ENCODE measurements around the gene TIMP3. TPM values are rescaled to one million over a fixed set of nuclear protein-coding genes. Genes with fewer than 3 reads are reported as not detected.

TIMP3 gene
- polyA plus RNA-seq (0.48 and 0.72 TPM in 2 replicates), polyA minus RNA-seq (0.46 and 0.73 TPM in 2 replicates)

DNA sequence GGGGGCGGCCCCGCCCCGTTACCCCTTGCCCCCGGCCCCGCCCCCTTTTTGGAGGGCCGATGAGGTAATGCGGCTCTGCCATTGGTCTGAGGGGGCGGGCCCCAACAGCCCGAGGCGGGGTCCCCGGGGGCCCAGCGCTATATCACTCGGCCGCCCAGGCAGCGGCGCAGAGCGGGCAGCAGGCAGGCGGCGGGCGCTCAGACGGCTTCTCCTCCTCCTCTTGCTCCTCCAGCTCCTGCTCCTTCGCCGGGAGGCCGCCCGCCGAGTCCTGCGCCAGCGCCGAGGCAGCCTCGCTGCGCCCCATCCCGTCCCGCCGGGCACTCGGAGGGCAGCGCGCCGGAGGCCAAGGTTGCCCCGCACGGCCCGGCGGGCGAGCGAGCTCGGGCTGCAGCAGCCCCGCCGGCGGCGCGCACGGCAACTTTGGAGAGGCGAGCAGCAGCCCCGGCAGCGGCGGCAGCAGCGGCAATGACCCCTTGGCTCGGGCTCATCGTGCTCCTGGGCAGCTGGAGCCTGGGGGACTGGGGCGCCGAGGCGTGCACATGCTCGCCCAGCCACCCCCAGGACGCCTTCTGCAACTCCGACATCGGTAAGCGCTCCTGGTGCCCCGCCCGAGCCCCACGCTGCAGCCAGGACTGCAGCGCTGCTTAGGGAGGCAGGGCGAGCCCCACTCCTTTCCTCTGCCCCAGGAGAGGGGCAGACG lies at the start of gene TIMP3:
Gene TIMP3 (plus strand): TSS at position 169 of the 700 bp plus-strand sequence. CDS start 297 bp downstream, at position 466.
- TF ChIP-seq CTCF (IDR thresholded peaks at IDR 0.05; ENCODE audit: poor library complexity, severe bottlenecking) (no peak), SMC3 (conservative IDR thresholded peaks at IDR 0.05; ENCODE audit: poor library complexity) (peak; percentile 25), MXI1 (conservative IDR thresholded peaks at IDR 0.05; ENCODE audit: poor library complexity, severe bottlenecking) (no peak), REST (IDR thresholded peaks at IDR 0.05; ENCODE audit: borderline replicate concordance) (no peak)
- Histone ChIP-seq H3K27me3 (ENCODE audit: insufficient read depth, low read depth, low read length) (peaks cover 37% of the 10 kb centered on the region), H3F3A (ENCODE audit: insufficient read depth, low read length, poor library complexity, severe bottlenecking) (no peaks in the 10 kb centered on the region), H3K9ac (ENCODE audit: low read length) (peak within 1 kb of the TSS; percentile 29), H3K9me3 (ENCODE audit: low read length) (no peaks in the 10 kb centered on the region), H3K79me2 (replicated peaks; ENCODE audit: insufficient read depth, low read length) (no peaks in the 10 kb centered on the region), H3K36me3 (ENCODE audit: insufficient read depth, low read length) (no peaks in the 10 kb centered on the region), H2AFZ (ENCODE audit: low read depth, low read length) (no peak within 1 kb of the TSS), H3K27ac (ENCODE audit: low read length) (no peak within 1 kb of the TSS), H3K4me2 (ENCODE audit: low read length) (no peak within 1 kb of the TSS), H3K4me3 (ENCODE audit: low read length) (peak within 1 kb of the TSS; percentile 66), H3K9me2 (ENCODE audit: insufficient read depth, low read length) (no peaks in the 10 kb centered on the region), H4K20me1 (ENCODE audit: insufficient read depth) (no peaks in the 10 kb centered on the region)

DNA sequence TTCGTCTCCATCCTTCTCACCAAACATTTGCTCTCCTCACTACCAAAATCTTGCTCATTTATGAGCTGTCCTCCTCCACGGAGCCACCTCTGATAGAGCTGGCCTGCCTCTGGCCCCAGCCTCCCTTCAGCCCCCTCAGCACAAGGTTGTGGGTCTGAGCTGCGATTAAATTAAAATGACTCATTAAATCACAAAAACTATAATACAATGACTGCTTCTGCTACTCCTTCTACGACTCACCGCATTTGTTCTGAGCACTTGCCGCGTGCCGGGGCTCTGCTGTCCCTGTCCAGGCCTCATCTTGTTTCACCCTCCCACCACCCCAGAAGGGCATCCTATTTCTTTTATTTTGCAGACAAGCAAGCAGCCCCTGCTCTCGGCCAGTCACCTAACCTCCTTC lies 49.2 kb upstream of the TIMP3 start:
- H3K9me3 ChIP-seq (ENCODE audit: low read length) = no peaks in the 10 kb centered on the region
- no peaks in the 10 kb centered on the region for H4K20me1 ChIP-seq (ENCODE audit: insufficient read depth)
- no peak overlapping the region for H3K27ac ChIP-seq (ENCODE audit: low read length)
- no peaks in the 10 kb centered on the region for H3F3A ChIP-seq (ENCODE audit: insufficient read depth, low read length, poor library complexity, severe bottlenecking)
- H3K36me3 ChIP-seq (ENCODE audit: insufficient read depth, low read length) = no peaks in the 10 kb centered on the region
- H2AFZ ChIP-seq (ENCODE audit: low read depth, low read length) = no peak overlapping the region
- H3K79me2 ChIP-seq (replicated peaks; ENCODE audit: insufficient read depth, low read length) = no peaks in the 10 kb centered on the region
- H3K4me3 ChIP-seq (ENCODE audit: low read length) = no peak overlapping the region
- H3K4me2 ChIP-seq (ENCODE audit: low read length) = no peak overlapping the region
- no peaks in the 10 kb centered on the region for H3K27me3 ChIP-seq (ENCODE audit: insufficient read depth, low read depth, low read length)
- TF ChIP-seq REST (IDR thresholded peaks at IDR 0.05; ENCODE audit: borderline replicate concordance) (no peak), POLR2AphosphoS5 (IDR thresholded peaks at IDR 0.05) (no peak), EP300 (conservative IDR thresholded peaks at IDR 0.05; ENCODE audit: poor library complexity, severe bottlenecking) (no peak), CTCF (IDR thresholded peaks at IDR 0.05; ENCODE audit: poor library complexity, severe bottlenecking) (no peak), MXI1 (conservative IDR thresholded peaks at IDR 0.05; ENCODE audit: poor library complexity, severe bottlenecking) (no peak), EZH2 (IDR thresholded peaks at IDR 0.05; ENCODE audit: borderline replicate concordance, insufficient read depth, low read length, poor library complexity, severe bottlenecking) (no peak)
- H3K9ac ChIP-seq (ENCODE audit: low read length) = no peak overlapping the region
- H3K9me2 ChIP-seq (ENCODE audit: insufficient read depth, low read length) = no peaks in the 10 kb centered on the region
